Cerebellar nuclear complex (tissue), 1 donor: ENCODE data around the gene DENND1A.
A peak's percentile ranks its signal among the peaks of the same experiment; 100 is the strongest.

ENCODE experiments used
- DNase-seq, 2 experiments: peaks; one replicate each; lab custom pipeline; 2025; lab: John Stamatoyannopoulos, UW

The DENND1A gene

GRCh38 chr9:123684393-123685149 lies 245.4 kb downstream of the DENND1A start:
- DNase-seq: no peak

GRCh38 chr9:123682746-123683145 lies 247.2 kb downstream of the DENND1A start:
- DNase-seq: no peak

- no peak for DNase-seq
Observed at GRCh38 chr9:123680352-123680751, 249.6 kb downstream of the DENND1A start.

- no peak for DNase-seq
Observed at GRCh38 chr9:123679330-123679987, 250.5 kb downstream of the DENND1A start.

GRCh38 chr9:123678878-123679329 lies 251.0 kb downstream of the DENND1A start:
- no peak for DNase-seq

- DNase-seq: no peak
Observed at GRCh38 chr9:123678038-123678877, 251.7 kb downstream of the DENND1A start.

- DNase-seq: no peak
Observed at GRCh38 chr9:123676869-123677268, 253.1 kb downstream of the DENND1A start.

- DNase-seq: no peak
Observed at GRCh38 chr9:123669346-123669745, 260.6 kb downstream of the DENND1A start.

- no peak for DNase-seq
Observed at GRCh38 chr9:123663529-123663928, 266.4 kb downstream of the DENND1A start.

GRCh38 chr9:123662057-123662776 lies 267.7 kb downstream of the DENND1A start:
- DNase-seq: no peak

GRCh38 chr9:123660691-123661466 lies 269.0 kb downstream of the DENND1A start:
- no peak for DNase-seq

GRCh38 chr9:123659358-123659757 lies 270.6 kb downstream of the DENND1A start:
- no peak for DNase-seq

GRCh38 chr9:123658792-123659191 lies 271.1 kb downstream of the DENND1A start:
- no peak for DNase-seq

GRCh38 chr9:123657941-123658340 lies 272.0 kb downstream of the DENND1A start:
- DNase-seq: no peak

- DNase-seq: no peak
Observed at GRCh38 chr9:123657099-123657498, 272.8 kb downstream of the DENND1A start.

- no peak for DNase-seq
Observed at GRCh38 chr9:123656565-123656964, 273.4 kb downstream of the DENND1A start.

- no peak for DNase-seq
Observed at GRCh38 chr9:123655681-123656423, 274.1 kb downstream of the DENND1A start.

- no peak for DNase-seq
Observed at GRCh38 chr9:123654994-123655637, 274.8 kb downstream of the DENND1A start.

- DNase-seq: peak in 1 of 2 experiments; percentile 54
Observed at GRCh38 chr9:123654218-123654993, 275.5 kb downstream of the DENND1A start.
